SK-N-SH treated with all-trans-retinoic acid at 6 μM for 48 hours (cell line): ENCODE data around the gene SOX12.
A peak's percentile ranks its signal among the peaks of the same experiment; 100 is the strongest.
"Not testable (repeated sequence)": the region's sequence is repeated elsewhere in the genome, so short reads cannot be mapped to it uniquely, and the experiment has no call there.

ENCODE experiments used
- ATAC-seq: fragments of 200-7000 bp; cut with Tn5 transposase; 3 replicates; pipeline ENCODE4 v1.9.1; 2020; ENCODE audit warnings: mild to moderate bottlenecking, moderate library complexity
- BACH2 ChIP-seq: fragments of 250-450 bp; sonication (Bioruptor Pico); IDR thresholded peaks from 2 replicates; pipeline ENCODE4 v1.9.0; 2021; ENCODE audit warnings: mild to moderate bottlenecking, borderline replicate concordance
- CSDC2 ChIP-seq: fragments of 250-450 bp; sonication (Bioruptor Pico); IDR thresholded peaks from 2 replicates; pipeline ENCODE4 v1.5.0; 2020; ENCODE audit warnings: mild to moderate bottlenecking, moderate library complexity
- CSRNP3 ChIP-seq: fragments of 250-450 bp; sonication (Bioruptor Pico); IDR thresholded peaks from 2 replicates; pipeline ENCODE4 v1.5.1; 2021; ENCODE audit warnings: mild to moderate bottlenecking, moderate library complexity
- GLIS3 ChIP-seq: fragments of 250-450 bp; sonication (Bioruptor Pico); IDR thresholded peaks from 2 replicates; pipeline ENCODE4 v1.5.0; 2020; ENCODE audit warnings: mild to moderate bottlenecking, moderate library complexity
- OSR1 ChIP-seq: fragments of 250-450 bp; sonication (Bioruptor Pico); IDR thresholded peaks from 2 replicates; pipeline ENCODE4 v1.8.0; 2022; ENCODE audit warnings: moderate library complexity, mild to moderate bottlenecking, inconsistent platforms
- POU6F1 ChIP-seq: fragments of 250-450 bp; sonication (Bioruptor Pico); IDR thresholded peaks from 2 replicates; pipeline ENCODE4 v1.8.0; 2021; ENCODE audit warnings: low read depth, mild to moderate bottlenecking, moderate library complexity, borderline replicate concordance
- PPARA ChIP-seq: fragments of 250-450 bp; sonication (Bioruptor Pico); IDR thresholded peaks from 2 replicates; pipeline ENCODE4 v1.5.0; 2020; ENCODE audit warnings: mild to moderate bottlenecking, borderline replicate concordance
- RARB ChIP-seq: fragments of 250-450 bp; sonication (Bioruptor Pico); IDR thresholded peaks from 2 replicates; pipeline ENCODE4 v1.8.0; 2021; ENCODE audit warnings: mild to moderate bottlenecking, moderate library complexity
- SNAI2 ChIP-seq: fragments of 250-450 bp; sonication (Bioruptor Pico); IDR thresholded peaks from 2 replicates; pipeline ENCODE4 v1.5.0; 2020; ENCODE audit warnings: mild to moderate bottlenecking, moderate library complexity
- TCF4 ChIP-seq: fragments of 250-450 bp; sonication (Bioruptor Pico); IDR thresholded peaks from 2 replicates; pipeline ENCODE4 v1.8.0; 2021; ENCODE audit warnings: mild to moderate bottlenecking, moderate library complexity, borderline replicate concordance
- TSHZ2 ChIP-seq: fragments of 250-450 bp; sonication (Bioruptor Pico); IDR thresholded peaks from 2 replicates; pipeline ENCODE4 v1.5.0; 2020; ENCODE audit warnings: mild to moderate bottlenecking, moderate library complexity
- ZC3H10 ChIP-seq: fragments of 250-450 bp; sonication (Bioruptor Pico); IDR thresholded peaks from 2 replicates; pipeline ENCODE4 v1.5.1; 2021; ENCODE audit warnings: mild to moderate bottlenecking, moderate library complexity
- ZFP30 ChIP-seq: fragments of 450-650 bp; formaldehyde crosslinking; IDR thresholded peaks from 2 replicates; pipeline ENCODE4 v1.5.0; 2022; ENCODE audit warnings: mild to moderate bottlenecking, moderate library complexity
- ZNF565 ChIP-seq: fragments of 450-650 bp; formaldehyde crosslinking; conservative IDR thresholded peaks from 2 replicates; pipeline ENCODE4 v1.5.0; 2020; ENCODE audit warnings: low read depth, mild to moderate bottlenecking, moderate library complexity
- ZNF70 ChIP-seq: fragments of 450-650 bp; formaldehyde crosslinking; IDR thresholded peaks from 2 replicates; pipeline ENCODE4 v1.5.0; 2020; ENCODE audit warnings: mild to moderate bottlenecking, moderate library complexity
- TF ChIP-seq, protein P1 (sequence below): fragments of 250-450 bp; sonication (Bioruptor Pico); IDR thresholded peaks from 2 replicates; pipeline ENCODE4 v1.8.0; 2020; ENCODE audit warnings: mild to moderate bottlenecking, moderate library complexity, borderline replicate concordance
- TF ChIP-seq, protein P2 (sequence below): fragments of 250-450 bp; sonication (Bioruptor Pico); IDR thresholded peaks from 2 replicates; pipeline ENCODE4 v1.5.1; 2020; ENCODE audit warnings: low read depth, mild to moderate bottlenecking, moderate library complexity

Gene SOX12

DNA sequence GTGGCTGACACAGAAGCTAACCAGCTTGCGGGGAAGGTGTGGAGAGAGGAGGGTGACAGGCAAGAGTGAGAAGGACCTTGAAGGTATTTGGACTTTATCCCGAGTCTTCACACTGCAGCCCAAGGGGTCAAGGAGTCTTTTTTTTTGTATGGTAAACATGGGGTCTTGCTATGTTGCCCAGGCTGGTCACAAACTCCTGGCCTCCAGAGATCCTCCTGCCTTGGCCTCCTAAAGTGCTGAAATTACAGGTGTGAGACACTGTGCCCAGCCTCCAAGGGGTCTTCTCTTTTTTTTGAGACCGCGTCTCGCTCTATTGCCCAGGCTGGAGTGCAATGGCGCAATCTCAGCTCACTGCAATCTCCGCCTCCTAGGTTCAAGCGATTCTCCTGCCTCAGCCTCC lies 9.2 kb downstream of the SOX12 start:
- TF ChIP-seq TSHZ2 (no peak), ZC3H10 (no peak), ZFP30 (CRISPR knock-in tag) (no peak), CSRNP3 (CRISPR knock-in tag) (no peak), OSR1 (CRISPR knock-in tag) (no peak), TCF4 (CRISPR knock-in tag) (no peak), PPARA (CRISPR knock-in tag) (no peak), BACH2 (CRISPR knock-in tag) (no peak), GLIS3 (no peak)
- TF ChIP-seq, protein P1, sequence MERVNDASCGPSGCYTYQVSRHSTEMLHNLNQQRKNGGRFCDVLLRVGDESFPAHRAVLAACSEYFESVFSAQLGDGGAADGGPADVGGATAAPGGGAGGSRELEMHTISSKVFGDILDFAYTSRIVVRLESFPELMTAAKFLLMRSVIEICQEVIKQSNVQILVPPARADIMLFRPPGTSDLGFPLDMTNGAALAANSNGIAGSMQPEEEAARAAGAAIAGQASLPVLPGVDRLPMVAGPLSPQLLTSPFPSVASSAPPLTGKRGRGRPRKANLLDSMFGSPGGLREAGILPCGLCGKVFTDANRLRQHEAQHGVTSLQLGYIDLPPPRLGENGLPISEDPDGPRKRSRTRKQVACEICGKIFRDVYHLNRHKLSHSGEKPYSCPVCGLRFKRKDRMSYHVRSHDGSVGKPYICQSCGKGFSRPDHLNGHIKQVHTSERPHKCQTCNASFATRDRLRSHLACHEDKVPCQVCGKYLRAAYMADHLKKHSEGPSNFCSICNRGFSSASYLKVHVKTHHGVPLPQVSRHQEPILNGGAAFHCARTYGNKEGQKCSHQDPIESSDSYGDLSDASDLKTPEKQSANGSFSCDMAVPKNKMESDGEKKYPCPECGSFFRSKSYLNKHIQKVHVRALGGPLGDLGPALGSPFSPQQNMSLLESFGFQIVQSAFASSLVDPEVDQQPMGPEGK: no peak
- ATAC-seq: no peak

GRCh38 chr20:336040-336439 lies 10.7 kb downstream of the SOX12 start:
- not testable (repeated sequence) for ATAC-seq

GRCh38 chr20:341682-342081 lies 16.3 kb downstream of the SOX12 start:
- TF ChIP-seq ZNF565 (CRISPR knock-in tag) (peak; percentile 98), SNAI2 (CRISPR knock-in tag) (no peak)
- ATAC-seq: peak; percentile 52

DNA sequence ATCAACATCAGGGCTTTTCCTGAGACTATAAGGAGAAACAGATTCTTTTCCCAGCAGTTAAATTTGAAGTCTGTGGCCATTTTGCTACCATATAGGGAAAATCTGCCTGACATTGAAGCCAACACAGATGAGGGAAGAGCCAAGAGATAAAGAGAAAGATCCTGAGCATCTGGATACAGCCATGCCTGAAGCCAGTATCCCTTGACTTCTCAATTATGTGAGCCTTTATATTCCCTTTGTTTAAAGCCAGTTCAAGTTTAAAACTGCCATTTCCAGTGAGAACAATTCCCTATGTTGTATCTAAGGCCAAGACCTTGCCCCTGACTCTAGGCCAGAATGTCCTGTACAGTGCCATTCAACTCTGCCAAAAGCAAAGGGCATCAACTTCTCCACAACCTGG lies 17.8 kb downstream of the SOX12 start:
- TF ChIP-seq RARB (CRISPR knock-in tag): no peak
- TF ChIP-seq CSDC2 (CRISPR knock-in tag): no peak
- no peak for TF ChIP-seq TCF4 (CRISPR knock-in tag)
- TF ChIP-seq POU6F1 (CRISPR knock-in tag): no peak
- no peak for TF ChIP-seq CSRNP3 (CRISPR knock-in tag)
- no peak for TF ChIP-seq SNAI2 (CRISPR knock-in tag)
- ATAC-seq: no peak

DNA sequence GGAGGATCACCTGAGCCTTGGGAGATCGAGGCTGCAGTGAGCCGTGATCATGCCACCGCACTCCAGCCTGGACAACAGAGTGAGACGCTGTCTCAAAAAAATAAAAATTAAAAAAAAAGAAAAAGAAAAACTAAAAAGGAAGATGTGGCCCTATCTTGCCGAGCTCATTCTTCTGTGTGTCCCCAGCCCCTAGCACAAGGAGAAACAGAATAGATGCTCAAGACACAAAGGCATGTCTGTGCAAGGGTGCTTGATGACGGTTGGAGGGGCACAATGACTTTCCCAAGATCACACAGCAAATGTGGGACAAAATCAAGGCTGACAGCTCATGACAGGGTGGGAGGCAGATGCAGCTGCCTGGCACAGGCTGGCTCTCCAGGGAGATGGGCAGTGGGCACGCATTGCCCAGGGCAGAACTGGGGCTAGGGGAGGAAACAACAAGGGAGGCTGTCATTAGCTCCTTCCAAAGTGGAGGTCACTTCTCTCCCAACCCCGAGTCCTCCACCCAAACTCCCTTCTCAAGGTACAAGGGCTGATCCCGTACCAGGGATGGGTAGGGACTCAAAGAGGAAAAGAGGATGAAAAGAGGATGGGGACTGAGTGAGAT lies 20.8 kb downstream of the SOX12 start:
- no peak for ATAC-seq
- TF ChIP-seq ZNF70 (CRISPR knock-in tag) (no peak), CSDC2 (CRISPR knock-in tag) (no peak), GLIS3 (no peak), PPARA (CRISPR knock-in tag) (no peak), SNAI2 (CRISPR knock-in tag) (no peak), POU6F1 (CRISPR knock-in tag) (no peak), RARB (CRISPR knock-in tag) (no peak)
- TF ChIP-seq, protein P1: no peak
- TF ChIP-seq, protein P2, sequence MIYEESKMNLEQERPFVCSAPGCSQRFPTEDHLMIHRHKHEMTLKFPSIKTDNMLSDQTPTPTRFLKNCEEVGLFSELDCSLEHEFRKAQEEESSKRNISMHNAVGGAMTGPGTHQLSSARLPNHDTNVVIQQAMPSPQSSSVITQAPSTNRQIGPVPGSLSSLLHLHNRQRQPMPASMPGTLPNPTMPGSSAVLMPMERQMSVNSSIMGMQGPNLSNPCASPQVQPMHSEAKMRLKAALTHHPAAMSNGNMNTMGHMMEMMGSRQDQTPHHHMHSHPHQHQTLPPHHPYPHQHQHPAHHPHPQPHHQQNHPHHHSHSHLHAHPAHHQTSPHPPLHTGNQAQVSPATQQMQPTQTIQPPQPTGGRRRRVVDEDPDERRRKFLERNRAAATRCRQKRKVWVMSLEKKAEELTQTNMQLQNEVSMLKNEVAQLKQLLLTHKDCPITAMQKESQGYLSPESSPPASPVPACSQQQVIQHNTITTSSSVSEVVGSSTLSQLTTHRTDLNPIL (CRISPR knock-in tag): no peak
